HepG2 (cell line): ENCODE measurements around the gene RASIP1. TPM values are rescaled to one million over a fixed set of nuclear protein-coding genes. Genes with fewer than 3 reads are reported as not detected.

ENCODE experiments used
- AHR ChIP-seq: IDR thresholded peaks from 2 replicates; pipeline ENCODE4 v1.6.1; 2018; ENCODE audit warnings: missing genetic modification reagents, missing compliant biosample characterization
- BRD4 ChIP-seq: sonication (generic); formaldehyde crosslinking; IDR thresholded peaks from 2 replicates; pipeline ENCODE4 v1.4.0; 2020; ENCODE audit warnings: missing genetic modification reagents
- CC2D1A ChIP-seq: sonication (generic); formaldehyde crosslinking; IDR thresholded peaks from 2 replicates; pipeline ENCODE4 v1.8.1; 2023; ENCODE audit warnings: mild to moderate bottlenecking, missing genetic modification reagents
- CCAR2 ChIP-seq: fragments of 200-400 bp; formaldehyde crosslinking; optimal IDR thresholded peaks from 2 replicates; pipeline ENCODE3; 2018; ENCODE audit warnings: low read depth, mild to moderate bottlenecking, low read length, moderate library complexity
- HES4 ChIP-seq: sonication (generic); formaldehyde crosslinking; IDR thresholded peaks from 2 replicates; pipeline ENCODE4 v1.9.0; 2021; ENCODE audit warnings: mild to moderate bottlenecking, missing genetic modification reagents, borderline replicate concordance
- HNF4A ChIP-seq: sonication (generic); formaldehyde crosslinking; IDR thresholded peaks from 2 replicates; pipeline ENCODE4 v1.4.0; 2020; ENCODE audit warnings: missing genetic modification reagents
- NFRKB ChIP-seq: fragments of 450-650 bp; IDR thresholded peaks from 2 replicates; pipeline ENCODE4 v1.6.1; 2017
- REPIN1 ChIP-seq: sonication (generic); formaldehyde crosslinking; IDR thresholded peaks from 2 replicates; pipeline ENCODE4 v1.8.0; 2022; ENCODE audit warnings: missing genetic modification reagents, low read depth, mild to moderate bottlenecking, borderline replicate concordance
- SCMH1 ChIP-seq: sonication (generic); formaldehyde crosslinking; IDR thresholded peaks from 2 replicates; pipeline ENCODE4 v1.9.0; 2021; ENCODE audit warnings: missing genetic modification reagents, mild to moderate bottlenecking, borderline replicate concordance
- SMARCE1 ChIP-seq: fragments of 450-650 bp; IDR thresholded peaks from 2 replicates; pipeline ENCODE4 v1.6.1; 2017; ENCODE audit warnings: borderline replicate concordance
- TRIM24 ChIP-seq: sonication (generic); formaldehyde crosslinking; IDR thresholded peaks from 2 replicates; pipeline ENCODE4 v1.8.0; 2022; ENCODE audit warnings: mild to moderate bottlenecking, missing genetic modification reagents
- XBP1 ChIP-seq: sonication (generic); formaldehyde crosslinking; IDR thresholded peaks from 2 replicates; pipeline ENCODE4 v1.5.0; 2020; ENCODE audit warnings: missing genetic modification reagents
- ZC3H13 ChIP-seq: sonication (generic); formaldehyde crosslinking; IDR thresholded peaks from 2 replicates; pipeline ENCODE4 v1.8.1; 2023; ENCODE audit warnings: mild to moderate bottlenecking, missing genetic modification reagents, moderate library complexity
- ZFP36L1 ChIP-seq: sonication (generic); formaldehyde crosslinking; IDR thresholded peaks from 2 replicates; pipeline ENCODE4 v1.8.0; 2022; ENCODE audit warnings: mild to moderate bottlenecking, missing genetic modification reagents, moderate library complexity
- ZNF33B ChIP-seq: sonication (generic); formaldehyde crosslinking; IDR thresholded peaks from 2 replicates; pipeline ENCODE4 v1.5.1; 2020; ENCODE audit warnings: mild to moderate bottlenecking, missing genetic modification reagents
- ZNF354B ChIP-seq: sonication (generic); formaldehyde crosslinking; IDR thresholded peaks from 2 replicates; pipeline ENCODE4 v1.8.0; 2022; ENCODE audit warnings: mild to moderate bottlenecking, missing genetic modification reagents
- ZNF441 ChIP-seq: sonication (generic); formaldehyde crosslinking; IDR thresholded peaks from 2 replicates; pipeline ENCODE4 v1.7.0; 2021; ENCODE audit warnings: missing genetic modification reagents, borderline replicate concordance
- ZNF576 ChIP-seq: sonication (generic); formaldehyde crosslinking; IDR thresholded peaks from 2 replicates; pipeline ENCODE4 v1.4.0; 2020; ENCODE audit warnings: mild to moderate bottlenecking, missing genetic modification reagents
- ZNF674 ChIP-seq: sonication (generic); formaldehyde crosslinking; IDR thresholded peaks from 2 replicates; pipeline ENCODE4 v1.5.0; 2020; ENCODE audit warnings: low read depth, mild to moderate bottlenecking, missing genetic modification reagents
- ZNF850 ChIP-seq: sonication (generic); formaldehyde crosslinking; conservative IDR thresholded peaks from 2 replicates; pipeline ENCODE4 v1.9.0; 2021; ENCODE audit warnings: mild to moderate bottlenecking, missing genetic modification reagents
- polyA plus RNA-seq, 8 experiments: library from polyadenylated mRNA; depleted of rRNA in 3 of 8; stranded (reverse) in 7 of 8; unstranded in 1 of 8; fragments of >200 nt; fragmentation: Illumina TruSeq in 4 of 8; extraction: Trizol in 4 of 8; gene quantifications; 2 replicates each; pipeline versions ENCODE4 v1.2.1 to v1.2.3, GENCODE V29; 2011 to 2016; ENCODE audit warnings: low read depth in 4 of 8, missing spikeins in 1 of 8, mixed read lengths in 1 of 8; ENCODE audit not compliant: insufficient read depth in 1 of 8
- total RNA-seq, 5 experiments: library from RNA; depleted of rRNA; stranded (reverse); fragments of >200 nt; fragmentation: Illumina TruSeq; extraction: Trizol; gene quantifications; 2 replicates each; pipeline ENCODE4 v1.2.3, GENCODE V29; 2016; ENCODE audit warnings: low read depth in 1 of 5
- TF ChIP-seq, protein P1 (sequence below): fragments of 450-650 bp; IDR thresholded peaks from 2 replicates; pipeline ENCODE4 v1.6.1; 2017; ENCODE audit warnings: mild to moderate bottlenecking
- TF ChIP-seq, protein P2 (sequence below): sonication (generic); formaldehyde crosslinking; IDR thresholded peaks from 2 replicates; pipeline ENCODE4 v1.4.0; 2020; ENCODE audit warnings: missing genetic modification reagents, low read depth, mild to moderate bottlenecking, borderline replicate concordance
- TF ChIP-seq, protein P3 (sequence below): sonication (generic); formaldehyde crosslinking; conservative IDR thresholded peaks from 2 replicates; pipeline ENCODE4 v1.8.0; 2022; ENCODE audit warnings: missing genetic modification reagents
- TF ChIP-seq, protein P4 (sequence below): IDR thresholded peaks from 2 replicates; pipeline ENCODE4 v1.6.1; 2016; ENCODE audit warnings: mild to moderate bottlenecking

The RASIP1 gene
- total and polyA plus RNA-seq, 2 of the 13 experiments (the other 11 are each of a cell fraction or from before 2014, with no cell fraction given): 0.44 to 0.58 TPM

DNA sequence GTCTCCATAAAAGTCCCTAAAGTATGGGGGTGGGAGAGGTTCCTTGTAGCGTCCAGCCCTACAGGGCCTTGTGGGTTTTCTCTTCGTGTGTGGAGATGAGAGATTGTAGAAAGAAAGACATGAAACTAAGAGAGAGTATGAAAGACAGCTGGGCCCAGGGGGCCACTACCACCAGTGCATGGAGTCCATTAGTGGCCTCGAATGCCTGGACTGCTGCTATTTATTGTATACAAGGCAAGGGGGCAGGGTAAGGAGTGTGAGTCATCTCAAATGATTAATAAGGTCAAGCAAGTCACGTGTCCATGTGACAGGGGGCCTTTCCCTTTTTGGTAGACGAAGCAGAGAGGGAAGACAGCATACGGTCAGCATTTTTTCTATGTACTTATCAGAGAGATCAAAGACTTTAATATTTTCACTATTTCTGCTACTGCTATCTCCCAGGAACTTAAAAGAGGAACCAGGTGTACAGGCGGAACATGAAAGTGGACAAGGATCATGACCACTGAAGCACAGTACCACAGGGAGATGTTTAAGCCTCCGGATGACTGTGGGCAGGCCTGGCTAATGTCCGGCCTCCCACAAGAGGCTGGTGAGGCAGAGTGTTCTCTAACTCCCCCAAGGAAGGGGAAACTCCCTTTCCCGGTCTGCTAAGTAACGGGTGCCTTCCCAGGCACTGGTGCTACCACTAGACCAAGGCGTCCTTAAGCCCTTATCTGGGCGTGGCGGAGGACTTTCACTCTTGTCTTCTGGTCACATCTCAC is 40.4 kb upstream of the RASIP1 start (continued):
- TF ChIP-seq, protein P1, sequence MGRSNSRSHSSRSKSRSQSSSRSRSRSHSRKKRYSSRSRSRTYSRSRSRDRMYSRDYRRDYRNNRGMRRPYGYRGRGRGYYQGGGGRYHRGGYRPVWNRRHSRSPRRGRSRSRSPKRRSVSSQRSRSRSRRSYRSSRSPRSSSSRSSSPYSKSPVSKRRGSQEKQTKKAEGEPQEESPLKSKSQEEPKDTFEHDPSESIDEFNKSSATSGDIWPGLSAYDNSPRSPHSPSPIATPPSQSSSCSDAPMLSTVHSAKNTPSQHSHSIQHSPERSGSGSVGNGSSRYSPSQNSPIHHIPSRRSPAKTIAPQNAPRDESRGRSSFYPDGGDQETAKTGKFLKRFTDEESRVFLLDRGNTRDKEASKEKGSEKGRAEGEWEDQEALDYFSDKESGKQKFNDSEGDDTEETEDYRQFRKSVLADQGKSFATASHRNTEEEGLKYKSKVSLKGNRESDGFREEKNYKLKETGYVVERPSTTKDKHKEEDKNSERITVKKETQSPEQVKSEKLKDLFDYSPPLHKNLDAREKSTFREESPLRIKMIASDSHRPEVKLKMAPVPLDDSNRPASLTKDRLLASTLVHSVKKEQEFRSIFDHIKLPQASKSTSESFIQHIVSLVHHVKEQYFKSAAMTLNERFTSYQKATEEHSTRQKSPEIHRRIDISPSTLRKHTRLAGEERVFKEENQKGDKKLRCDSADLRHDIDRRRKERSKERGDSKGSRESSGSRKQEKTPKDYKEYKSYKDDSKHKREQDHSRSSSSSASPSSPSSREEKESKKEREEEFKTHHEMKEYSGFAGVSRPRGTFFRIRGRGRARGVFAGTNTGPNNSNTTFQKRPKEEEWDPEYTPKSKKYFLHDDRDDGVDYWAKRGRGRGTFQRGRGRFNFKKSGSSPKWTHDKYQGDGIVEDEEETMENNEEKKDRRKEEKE: no peak
- TF ChIP-seq REPIN1 (CRISPR knock-in tag) (no peak), ZNF441 (CRISPR knock-in tag) (no peak), HNF4A (CRISPR knock-in tag) (peak; percentile 5; the same call in 1 of the 2 replicates), ZNF33B (no peak), ZFP36L1 (CRISPR knock-in tag) (no peak), TRIM24 (CRISPR knock-in tag) (no peak), HES4 (no peak), SCMH1 (CRISPR knock-in tag) (no peak), BRD4 (no peak), ZC3H13 (no peak), AHR (no peak), ZNF850 (CRISPR knock-in tag) (no peak), CC2D1A (CRISPR knock-in tag) (no peak), ZNF576 (CRISPR knock-in tag) (no peak), NFRKB (no peak), CCAR2 (no peak), XBP1 (no peak), SMARCE1 (no peak), ZNF674 (CRISPR knock-in tag) (no peak), ZNF354B (CRISPR knock-in tag) (no peak)
- TF ChIP-seq, protein P2, sequence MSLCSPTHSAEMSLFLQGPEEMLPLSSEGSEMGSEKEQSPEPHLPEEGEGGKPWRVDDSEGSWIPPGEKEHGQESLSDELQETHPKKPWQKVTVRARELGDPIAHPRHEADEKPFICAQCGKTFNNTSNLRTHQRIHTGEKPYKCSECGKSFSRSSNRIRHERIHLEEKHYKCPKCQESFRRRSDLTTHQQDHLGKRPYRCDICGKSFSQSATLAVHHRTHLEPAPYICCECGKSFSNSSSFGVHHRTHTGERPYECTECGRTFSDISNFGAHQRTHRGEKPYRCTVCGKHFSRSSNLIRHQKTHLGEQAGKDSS (CRISPR knock-in tag): no peak
- TF ChIP-seq, protein P3, sequence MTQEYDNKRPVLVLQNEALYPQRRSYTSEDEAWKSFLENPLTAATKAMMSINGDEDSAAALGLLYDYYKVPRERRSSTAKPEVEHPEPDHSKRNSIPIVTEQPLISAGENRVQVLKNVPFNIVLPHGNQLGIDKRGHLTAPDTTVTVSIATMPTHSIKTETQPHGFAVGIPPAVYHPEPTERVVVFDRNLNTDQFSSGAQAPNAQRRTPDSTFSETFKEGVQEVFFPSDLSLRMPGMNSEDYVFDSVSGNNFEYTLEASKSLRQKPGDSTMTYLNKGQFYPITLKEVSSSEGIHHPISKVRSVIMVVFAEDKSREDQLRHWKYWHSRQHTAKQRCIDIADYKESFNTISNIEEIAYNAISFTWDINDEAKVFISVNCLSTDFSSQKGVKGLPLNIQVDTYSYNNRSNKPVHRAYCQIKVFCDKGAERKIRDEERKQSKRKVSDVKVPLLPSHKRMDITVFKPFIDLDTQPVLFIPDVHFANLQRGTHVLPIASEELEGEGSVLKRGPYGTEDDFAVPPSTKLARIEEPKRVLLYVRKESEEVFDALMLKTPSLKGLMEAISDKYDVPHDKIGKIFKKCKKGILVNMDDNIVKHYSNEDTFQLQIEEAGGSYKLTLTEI (CRISPR knock-in tag): no peak
- TF ChIP-seq, protein P4, sequence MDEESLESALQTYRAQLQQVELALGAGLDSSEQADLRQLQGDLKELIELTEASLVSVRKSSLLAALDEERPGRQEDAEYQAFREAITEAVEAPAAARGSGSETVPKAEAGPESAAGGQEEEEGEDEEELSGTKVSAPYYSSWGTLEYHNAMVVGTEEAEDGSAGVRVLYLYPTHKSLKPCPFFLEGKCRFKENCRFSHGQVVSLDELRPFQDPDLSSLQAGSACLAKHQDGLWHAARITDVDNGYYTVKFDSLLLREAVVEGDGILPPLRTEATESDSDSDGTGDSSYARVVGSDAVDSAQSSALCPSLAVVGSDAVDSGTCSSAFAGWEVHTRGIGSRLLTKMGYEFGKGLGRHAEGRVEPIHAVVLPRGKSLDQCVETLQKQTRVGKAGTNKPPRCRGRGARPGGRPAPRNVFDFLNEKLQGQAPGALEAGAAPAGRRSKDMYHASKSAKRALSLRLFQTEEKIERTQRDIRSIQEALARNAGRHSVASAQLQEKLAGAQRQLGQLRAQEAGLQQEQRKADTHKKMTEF (CRISPR knock-in tag): peak; percentile 59; the same call in 1 of the 2 replicates
